Neutrophil (primary cell): ENCODE data around the gene ADAM8.
"Not testable (repeated sequence)": the region's sequence is repeated elsewhere in the genome, so short reads cannot be mapped to it uniquely, and the experiment has no call there.

Experiments
- H3K27ac ChIP-seq: fragments of 200-600 bp; sonication (generic); 2 replicates; pipeline ENCODE4 v1.5.1; 2016; ENCODE audit warnings: mild to moderate bottlenecking, moderate library complexity
- H3K27me3 ChIP-seq: fragments of 200-600 bp; sonication (generic); 2 replicates; pipeline ENCODE4 v1.6.0; 2016; ENCODE audit warnings: mild to moderate bottlenecking
- H3K36me3 ChIP-seq: fragments of 200-600 bp; sonication (generic); 2 replicates; pipeline ENCODE4 v1.5.1; 2017
- H3K4me1 ChIP-seq, 2 experiments: fragments of 200-600 bp in 1 of 2; sonication (generic) in 1 of 2; 1 replicate in 1 of 2; 2 replicates in 1 of 2; pipeline versions ENCODE4 v1.5.1 to v1.6.1; 2013 to 2016; ENCODE audit warnings: low read depth in 1 of 2, low read length in 1 of 2, mild to moderate bottlenecking in 1 of 2, moderate library complexity in 1 of 2; ENCODE audit not compliant: control insufficient read depth in 1 of 2, insufficient read depth in 1 of 2
- H3K4me3 ChIP-seq, 2 experiments: fragments of 200-600 bp in 1 of 2; sonication (generic) in 1 of 2; 1 replicate in 1 of 2; 2 replicates in 1 of 2; pipeline ENCODE4 v1.5.1; 2013 to 2016; ENCODE audit warnings: low read depth in 1 of 2, low read length in 1 of 2, mild to moderate bottlenecking in 1 of 2, moderate library complexity in 1 of 2
- H3K9me3 ChIP-seq: fragments of 200-600 bp; sonication (generic); 2 replicates; pipeline ENCODE4 v1.5.1; 2016
- CTCF ChIP-seq: fragments of 200-600 bp; sonication (generic); IDR thresholded peaks from 2 replicates; pipeline ENCODE4 v1.5.1; 2016; ENCODE audit warnings: antibody characterized with exemption

Gene ADAM8

GRCh38 chr10:133267829-133268228 lies 8.8 kb downstream of the ADAM8 start:
- Histone ChIP-seq H3K36me3 (peaks cover 100% of the 10 kb centered on the region), H3K27ac (peak overlapping the region; percentile 49), H3K4me1 (peaks cover 29 to 40% of the 10 kb centered on the region in 2 experiments), H3K4me3 (no peak overlapping the region), H3K27me3 (no peaks in the 10 kb centered on the region), H3K9me3 (no peaks in the 10 kb centered on the region)
- TF ChIP-seq CTCF: no peak

GRCh38 chr10:133267293-133267692 lies 9.4 kb downstream of the ADAM8 start:
- H3K36me3 ChIP-seq: peaks cover 100% of the 10 kb centered on the region
- H3K4me1 ChIP-seq: peaks cover 34 to 41% of the 10 kb centered on the region in 2 experiments
- H3K27ac ChIP-seq: peak overlapping the region; percentile 49
- no peak for TF ChIP-seq CTCF
- no peaks in the 10 kb centered on the region for H3K27me3 ChIP-seq
- H3K9me3 ChIP-seq: no peaks in the 10 kb centered on the region
- H3K4me3 ChIP-seq: no peak overlapping the region

- no peak overlapping the region for H3K4me3 ChIP-seq
- peak overlapping the region; percentile 49 for H3K27ac ChIP-seq
- TF ChIP-seq CTCF: no peak
- peaks cover 40 to 48% of the 10 kb centered on the region in 2 experiments for H3K4me1 ChIP-seq
- H3K36me3 ChIP-seq: peaks cover 92% of the 10 kb centered on the region
- no peaks in the 10 kb centered on the region for H3K27me3 ChIP-seq
- H3K9me3 ChIP-seq: no peaks in the 10 kb centered on the region
Observed at GRCh38 chr10:133266056-133266795, 10.4 kb downstream of the ADAM8 start.

GRCh38 chr10:133265052-133265451 lies 11.6 kb downstream of the ADAM8 start:
- H3K4me3 ChIP-seq, H3K9me3 ChIP-seq, H3K27me3 ChIP-seq: not testable (repeated sequence)
- Histone ChIP-seq H3K27ac (peak overlapping the region; percentile 29), H3K36me3 (peaks cover 81% of the 10 kb centered on the region), H3K4me1 (peaks cover 51 to 60% of the 10 kb centered on the region in 2 experiments)

- H3K4me3 ChIP-seq: no peak overlapping the region
- peak overlapping the region; percentile 69 for H3K27ac ChIP-seq
- peaks cover 75% of the 10 kb centered on the region for H3K36me3 ChIP-seq
- H3K4me1 ChIP-seq: peaks cover 57 to 66% of the 10 kb centered on the region in 2 experiments
- peaks cover 6% of the 10 kb centered on the region for H3K27me3 ChIP-seq
- TF ChIP-seq CTCF: no peak
- H3K9me3 ChIP-seq: no peaks in the 10 kb centered on the region
Observed at GRCh38 chr10:133264461-133264860, 12.2 kb downstream of the ADAM8 start.

GRCh38 chr10:133263674-133264073 lies 13.0 kb downstream of the ADAM8 start:
- peaks cover 65 to 74% of the 10 kb centered on the region in 2 experiments for H3K4me1 ChIP-seq
- H3K4me3 ChIP-seq: no peak overlapping the region
- H3K27me3 ChIP-seq: peaks cover 6% of the 10 kb centered on the region
- peaks cover 67% of the 10 kb centered on the region for H3K36me3 ChIP-seq
- TF ChIP-seq CTCF: no peak
- no peaks in the 10 kb centered on the region for H3K9me3 ChIP-seq
- peak overlapping the region; percentile 93 for H3K27ac ChIP-seq
